H1 (cell line): ENCODE data around the gene NUDT6. TPM values are rescaled to one million over a fixed set of nuclear protein-coding genes. Genes with fewer than 3 reads are reported as not detected.

Experiments
- ASH2L ChIP-seq: fragments of 200-600, 300-600 bp; sonication (generic); IDR thresholded peaks from one replicate; pipeline ENCODE4 v1.7.1; 2017; ENCODE audit warnings: low read length
- CBX8 ChIP-seq: fragments of 300-800, 300-1000 bp; sonication (generic); IDR thresholded peaks from 2 replicates; pipeline ENCODE4 v1.7.1; 2016; ENCODE audit warnings: low read depth, low read length, borderline replicate concordance
- CHD2 ChIP-seq: IDR thresholded peaks from 2 replicates; pipeline ENCODE4 v1.6.1; 2012; ENCODE audit warnings: low read length, improper control_type of control experiment
- EP300 ChIP-seq, 2 experiments: IDR thresholded peaks; 1 replicate in 1 of 2; 2 replicates in 1 of 2; pipeline ENCODE4 v1.6.1; 2011 to 2012; ENCODE audit warnings: low read depth in 2 of 2, low read length in 2 of 2, mild to moderate bottlenecking in 2 of 2, borderline replicate concordance in 1 of 2, inconsistent platforms in 1 of 2, moderate library complexity in 1 of 2
- EZH2 ChIP-seq: fragments of 200-600 bp; sonication (generic); IDR thresholded peaks from 2 replicates; pipeline ENCODE4 v1.7.1; 2012; ENCODE audit warnings: low read depth, mild to moderate bottlenecking, moderate library complexity, low read length, inconsistent platforms; ENCODE audit not compliant: severe bottlenecking
- HDAC6 ChIP-seq: IDR thresholded peaks from one replicate; pipeline ENCODE4 v1.7.1; 2012; ENCODE audit warnings: low read depth, mild to moderate bottlenecking, inconsistent platforms, low read length, moderate library complexity
- JUN ChIP-seq: IDR thresholded peaks from 2 replicates; pipeline ENCODE4 v1.6.1; 2011; ENCODE audit warnings: low read depth, mild to moderate bottlenecking, improper control_type of control experiment, low read length
- JUND ChIP-seq: IDR thresholded peaks from 2 replicates; pipeline ENCODE4 v1.6.1; 2011; ENCODE audit warnings: mild to moderate bottlenecking, improper control_type of control experiment, low read length
- KDM5A ChIP-seq: fragments of 200-600 bp; IDR thresholded peaks from 2 replicates; pipeline ENCODE4 v1.7.1; 2012; ENCODE audit warnings: mild to moderate bottlenecking, low read length, inconsistent platforms, mixed read lengths
- POLR2AphosphoS5 ChIP-seq: IDR thresholded peaks from 2 replicates; pipeline ENCODE4 v1.6.1; 2011; ENCODE audit warnings: low read depth, low read length
- RAD21 ChIP-seq, 2 experiments: IDR thresholded peaks in 1 of 2; conservative IDR thresholded peaks in 1 of 2; 2 replicates each; pipeline ENCODE4 v1.6.1; 2011; ENCODE audit warnings: low read depth in 2 of 2, low read length in 2 of 2, improper control_type of control experiment in 1 of 2, inconsistent platforms in 1 of 2, mild to moderate bottlenecking in 1 of 2, moderate library complexity in 1 of 2
- RFX5 ChIP-seq: IDR thresholded peaks from 2 replicates; pipeline ENCODE4 v1.6.1; 2011; ENCODE audit warnings: low read depth, low read length, improper control_type of control experiment, borderline replicate concordance
- RNF2 ChIP-seq: fragments of 200-900, 300-1000 bp; sonication (generic); IDR thresholded peaks from 2 replicates; pipeline ENCODE4 v1.7.1; 2016; ENCODE audit warnings: borderline replicate concordance, low read depth, mild to moderate bottlenecking, antibody characterized with exemption, low read length; ENCODE audit not compliant: poor library complexity, severe bottlenecking; ENCODE audit errors: missing control alignments
- RXRA ChIP-seq: IDR thresholded peaks from 2 replicates; pipeline ENCODE4 v1.6.1; 2011; ENCODE audit warnings: low read depth, mild to moderate bottlenecking, low read length, moderate library complexity; ENCODE audit not compliant: insufficient read depth
- SIX5 ChIP-seq: IDR thresholded peaks from 2 replicates; pipeline ENCODE4 v1.6.1; 2011; ENCODE audit warnings: mild to moderate bottlenecking, low read depth, low read length
- SP4 ChIP-seq: IDR thresholded peaks from 2 replicates; pipeline ENCODE4 v1.6.1; 2012; ENCODE audit warnings: low read length, inconsistent platforms
- polyA plus RNA-seq, 7 experiments: library from polyadenylated mRNA; depleted of rRNA in 3 of 7; stranded (reverse) in 5 of 7; unstranded in 2 of 7; fragments of >200 nt in 5 of 7; fragments of 200-250 nt in 2 of 7; gene quantifications; 1 replicate in 5 of 7; 2 replicates in 1 of 7; 4 replicates in 1 of 7; pipeline versions ENCODE4 v1.2.1 to v1.2.3, GENCODE V29; 2011 to 2013; ENCODE audit warnings: missing spikeins in 2 of 7, mixed read lengths in 2 of 7
- total RNA-seq: library from RNA; stranded (reverse); fragmentation: NEBNext Ultra II Directional; extraction: Animal tissue kit (Norgen Biotek cat#: 25700); gene quantifications from 2 replicates; pipeline ENCODE4 v1.2.1, GENCODE V29; 2021
- TF ChIP-seq, protein P1 (sequence below): IDR thresholded peaks from 2 replicates; pipeline ENCODE4 v1.6.1; 2011; ENCODE audit warnings: low read depth, mild to moderate bottlenecking, low read length; ENCODE audit not compliant: insufficient read depth

NUDT6 gene
- total and polyA plus RNA-seq, 2 of the 8 experiments (the other 6 are each of a cell fraction or from before 2014, with no cell fraction given) = 5.0 to 12.4 TPM

- TF ChIP-seq HDAC6 (no peak), RNF2 (no peak), ASH2L (peak; percentile 55), KDM5A (0 out of 2 replicates have a peak, but pooled peaks have one; percentile 49), JUN (no peak), POLR2AphosphoS5 (peak; percentile 57; the same call in 1 of the 2 replicates), RAD21 (IDR thresholded peaks at IDR 0.05 in 1 of 2, conservative IDR thresholded peaks at IDR 0.05 in 1 of 2; ENCODE audit: low read depth in 2 of 2, low read length in 2 of 2) (peak in 1 of 2 experiments; percentile 19; a peak in 2 of 4 replicates), RFX5 (no peak), RXRA (no peak), EP300 (IDR thresholded peaks at IDR 0.05; ENCODE audit: borderline replicate concordance in 1 of 2, low read depth in 2 of 2, low read length in 2 of 2) (0 out of 3 replicates have a peak, but pooled peaks of 1 of the 2 experiments have one; percentile 14), JUND (no peak), CBX8 (no peak), EZH2 (no peak), SP4 (peak; percentile 70; the same call in 1 of the 2 replicates), SIX5 (no peak), CHD2 (peak; percentile 63)
- TF ChIP-seq, protein P1, sequence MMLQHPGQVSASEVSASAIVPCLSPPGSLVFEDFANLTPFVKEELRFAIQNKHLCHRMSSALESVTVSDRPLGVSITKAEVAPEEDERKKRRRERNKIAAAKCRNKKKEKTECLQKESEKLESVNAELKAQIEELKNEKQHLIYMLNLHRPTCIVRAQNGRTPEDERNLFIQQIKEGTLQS = no peak
These were observed 597 bp upstream of the NUDT6 start (continued) for GRCh38 chr4:122922877-122923511.
